HG02970 (cell line): ENCODE measurements around the gene EMC6.
A peak's percentile ranks its signal among the peaks of the same experiment; 100 is the strongest.

Experiments
- ATAC-seq: cut with Tn5 transposase; IDR thresholded peaks from one replicate; pipeline ENCODE4 v1.9.1; 2021; ENCODE audit warnings: mild to moderate bottlenecking, moderate library complexity, moderate number of reproducible peaks; ENCODE audit not compliant: unreplicated experiment, low FRiP score

EMC6 gene

DNA sequence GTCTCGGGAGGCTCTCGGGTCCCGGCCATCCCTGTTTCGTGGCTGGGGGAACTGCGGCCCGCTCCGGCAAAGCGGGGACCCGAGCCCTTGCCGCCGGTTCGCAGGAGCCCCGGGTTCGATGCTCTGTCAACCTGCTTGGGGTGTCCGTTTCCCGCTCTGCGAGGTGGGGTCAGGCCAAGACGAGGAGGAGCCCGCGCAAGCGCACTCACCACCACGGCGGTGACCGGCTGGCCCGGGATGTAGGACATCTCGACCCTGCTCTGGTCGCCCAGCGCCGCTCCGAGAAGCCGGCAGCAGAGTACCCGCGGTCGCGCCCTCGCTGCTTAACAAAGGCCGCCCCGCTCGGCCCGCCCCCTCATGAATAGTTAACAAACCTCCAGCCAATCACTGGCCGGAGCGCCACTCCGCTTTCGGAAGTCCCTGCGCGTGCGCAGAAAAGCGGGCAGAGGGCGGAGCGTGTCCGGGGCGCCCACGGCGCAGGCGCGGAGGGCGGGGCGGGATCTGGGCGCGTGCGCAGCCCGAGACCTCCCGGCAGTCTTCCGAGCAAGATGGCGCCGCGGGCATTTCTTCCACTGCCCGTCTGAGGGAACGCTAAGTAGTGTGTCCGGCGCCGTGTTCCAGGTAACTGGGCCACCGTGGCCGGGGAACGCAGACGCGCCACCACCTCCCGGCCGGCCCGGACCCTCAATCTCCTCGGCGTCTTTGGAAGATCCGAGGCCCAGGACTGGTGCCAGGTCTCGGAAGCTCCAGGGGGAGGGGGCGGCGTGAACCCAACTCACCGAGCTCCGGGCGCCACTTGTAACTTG lies at the start of gene EMC6, which contains the start of gene TAX1BP3:
TSS of gene EMC6 (plus strand) at position 534 of the 806 bp plus-strand sequence. CDS start 335 bp downstream, outside the sequence.
TSS of gene TAX1BP3 (minus strand) at position 300 of the 806 bp plus-strand sequence. CDS start at position 248, 52 bp downstream.
- ATAC-seq, result peak; percentile 89

DNA sequence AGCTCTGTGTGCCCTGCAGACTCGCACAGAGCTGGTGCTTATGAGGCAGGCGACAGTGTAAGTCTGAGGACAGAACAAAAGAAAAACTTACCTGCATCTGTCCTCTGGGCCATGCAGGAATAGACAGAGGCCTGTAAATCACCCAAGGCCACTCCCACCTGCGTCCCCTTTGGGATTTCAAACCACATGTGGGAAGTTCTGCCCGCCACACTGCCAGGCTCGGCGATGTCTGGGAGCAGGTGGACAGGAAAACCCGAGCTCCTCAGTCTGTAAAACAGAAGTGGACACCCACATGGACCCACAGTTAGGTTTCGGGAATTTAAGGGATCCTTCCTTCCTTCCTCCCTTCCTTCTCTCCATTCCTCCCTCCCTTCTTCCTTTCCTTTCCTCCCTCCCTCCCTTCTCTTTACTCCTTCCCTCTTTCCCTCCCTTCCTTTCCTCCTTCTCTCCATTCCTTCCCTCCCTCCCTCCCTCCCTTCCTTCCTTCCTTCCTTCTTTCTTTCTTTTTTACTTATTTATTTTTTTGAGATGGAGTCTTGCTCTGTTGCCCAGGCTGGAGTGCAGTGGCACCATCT lies 47.4 kb upstream of the EMC6 start:
- no peak for ATAC-seq

DNA sequence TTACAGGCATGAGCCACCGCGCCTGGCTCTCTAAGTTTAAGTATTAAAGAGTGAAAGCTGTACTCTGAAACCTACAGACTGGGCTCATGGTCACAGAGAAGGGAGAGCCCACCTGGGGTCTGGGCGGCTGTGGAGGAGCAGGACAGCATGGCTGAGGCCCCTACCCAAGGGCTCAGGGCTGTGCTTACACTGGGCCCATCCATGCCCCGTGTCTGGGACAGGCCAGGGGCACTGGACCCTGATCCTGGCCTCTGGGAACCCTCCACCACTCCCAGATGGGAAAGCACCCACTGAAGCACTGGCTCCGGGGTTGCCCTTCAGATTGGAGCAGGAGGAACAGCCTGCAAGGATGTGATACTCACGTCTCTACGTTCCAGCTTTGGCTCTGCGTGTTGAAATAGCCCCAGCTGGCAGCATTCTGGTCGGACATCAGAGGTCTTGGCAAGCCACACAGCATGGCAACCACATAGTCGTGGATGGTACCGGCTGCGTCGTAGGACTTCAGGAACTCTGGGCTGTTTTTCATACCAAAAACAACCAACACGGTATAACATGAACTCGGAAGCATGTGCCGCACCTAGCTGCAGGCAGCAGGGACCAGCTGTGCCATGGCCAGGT lies 45.5 kb upstream of the EMC6 start:
- no peak for ATAC-seq

- ATAC-seq, result no peak
Observed at GRCh38 chr17:3626831-3627768, 41.5 kb upstream of the EMC6 start.

DNA sequence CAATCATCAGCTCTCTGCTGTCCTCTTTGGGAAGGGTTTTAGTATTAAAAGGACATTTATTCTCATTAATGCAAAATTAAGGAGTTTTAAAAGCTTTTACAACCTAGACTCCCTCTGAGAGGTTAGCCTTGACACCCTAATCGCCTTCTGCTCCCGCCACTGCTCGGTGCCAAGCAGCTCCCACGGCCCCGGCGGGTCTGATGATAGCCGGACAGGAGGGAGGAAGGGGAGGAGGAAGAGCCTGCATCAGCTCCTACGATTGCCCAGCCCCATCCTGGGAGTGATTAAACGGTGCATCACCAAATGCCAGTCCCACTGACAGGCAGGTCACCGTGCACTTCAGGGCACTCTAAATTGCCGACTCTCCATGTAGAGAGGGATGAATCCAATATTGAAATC lies 40.8 kb upstream of the EMC6 start:
- no peak for ATAC-seq

GRCh38 chr17:3630781-3631180 lies 37.8 kb upstream of the EMC6 start:
- ATAC-seq, result no peak

GRCh38 chr17:3632287-3632686 lies 36.3 kb upstream of the EMC6 start:
- ATAC-seq, result no peak

- ATAC-seq, result no peak
Observed at GRCh38 chr17:3635474-3636153, 33.0 kb upstream of the EMC6 start.

DNA sequence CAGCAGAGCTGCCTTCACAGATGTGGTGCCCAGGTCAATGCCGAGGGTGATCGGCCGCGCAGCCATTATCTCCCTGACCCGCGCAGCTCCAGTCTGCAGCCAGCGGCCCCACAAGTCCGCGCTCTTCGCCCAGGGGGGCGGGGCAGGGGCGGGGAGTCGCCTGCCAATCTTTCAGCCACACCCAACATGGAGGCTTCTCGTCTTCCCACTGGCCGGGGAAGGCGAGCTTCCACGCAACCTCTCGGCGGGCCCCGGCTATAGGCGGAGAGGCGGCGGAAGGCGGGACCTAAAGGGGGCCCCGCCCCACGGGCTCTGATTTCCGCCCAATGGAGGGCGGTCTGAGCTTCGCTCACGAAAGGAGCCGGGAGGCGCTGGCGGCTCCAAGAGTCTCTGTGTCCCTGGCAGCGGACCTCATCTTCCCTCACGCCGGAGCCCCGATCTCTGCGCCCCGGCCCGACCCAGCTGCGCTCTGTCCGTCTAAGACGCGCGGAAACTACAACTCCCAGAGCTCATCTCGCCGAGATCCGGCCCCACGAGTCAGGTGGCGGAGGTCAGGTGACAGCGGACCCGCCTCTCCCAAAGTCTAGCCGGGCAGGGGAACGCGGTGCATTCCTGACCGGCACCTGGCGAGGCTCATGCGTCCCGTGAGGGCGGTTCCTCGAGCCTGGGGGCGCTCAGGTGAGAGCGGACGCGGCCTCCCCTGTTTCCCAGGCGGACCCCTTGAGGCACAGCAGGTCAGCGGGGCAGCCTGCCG lies 32.3 kb upstream of the EMC6 start, which contains the start of the genes CTNS and SHPK:
TSS of gene CTNS (plus strand) at position 607 of the 754 bp plus-strand sequence. CDS start 3,447 bp downstream, outside the sequence.
TSS of gene SHPK (minus strand) at position 97 of the 754 bp plus-strand sequence. CDS start at position 66, 31 bp downstream.
- ATAC-seq, result peak; percentile 96

- no peak for ATAC-seq
Observed at GRCh38 chr17:3636908-3637373, 31.7 kb upstream of the EMC6 start.

- no peak for ATAC-seq
Observed at GRCh38 chr17:3639981-3640596, 28.5 kb upstream of the EMC6 start.

GRCh38 chr17:3641014-3641413 lies 27.6 kb upstream of the EMC6 start:
- no peak for ATAC-seq

DNA sequence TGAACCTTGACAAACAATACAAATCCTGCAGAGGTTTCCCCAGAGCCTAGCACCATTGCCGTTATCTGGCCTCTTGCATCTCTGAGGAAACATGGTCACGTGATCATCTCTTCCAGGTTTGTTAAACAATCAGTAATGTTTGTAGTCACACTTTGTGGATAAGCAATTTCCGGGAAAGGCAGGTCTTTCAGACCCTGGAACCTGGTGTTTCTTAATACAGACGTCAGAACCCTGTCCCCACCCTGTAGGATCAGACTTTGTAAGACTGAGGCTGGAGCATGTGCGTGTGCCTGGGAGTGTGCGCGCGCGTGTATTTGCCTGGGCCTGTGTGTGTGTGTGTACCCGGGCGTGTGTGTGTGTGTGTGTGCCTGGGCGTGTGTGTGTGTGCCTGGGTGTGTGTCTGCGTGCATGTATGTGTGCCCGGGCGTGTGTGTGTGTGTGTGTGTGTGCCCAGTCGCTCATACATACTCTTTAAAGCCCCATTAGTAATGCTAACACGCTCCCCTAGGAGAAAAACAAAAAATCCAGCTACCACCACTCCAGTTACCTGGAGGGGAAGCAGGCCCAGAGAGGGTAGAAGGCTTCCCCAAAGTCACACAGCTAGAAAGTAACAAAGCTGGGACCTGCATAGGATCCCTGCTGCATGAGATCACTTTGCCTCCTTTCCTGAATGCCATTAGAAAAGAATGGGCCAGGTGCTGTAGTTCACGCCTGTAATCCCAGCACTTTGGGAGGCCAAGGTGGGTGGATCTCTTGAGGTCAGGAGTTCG lies 26.7 kb upstream of the EMC6 start:
- ATAC-seq, result no peak

DNA sequence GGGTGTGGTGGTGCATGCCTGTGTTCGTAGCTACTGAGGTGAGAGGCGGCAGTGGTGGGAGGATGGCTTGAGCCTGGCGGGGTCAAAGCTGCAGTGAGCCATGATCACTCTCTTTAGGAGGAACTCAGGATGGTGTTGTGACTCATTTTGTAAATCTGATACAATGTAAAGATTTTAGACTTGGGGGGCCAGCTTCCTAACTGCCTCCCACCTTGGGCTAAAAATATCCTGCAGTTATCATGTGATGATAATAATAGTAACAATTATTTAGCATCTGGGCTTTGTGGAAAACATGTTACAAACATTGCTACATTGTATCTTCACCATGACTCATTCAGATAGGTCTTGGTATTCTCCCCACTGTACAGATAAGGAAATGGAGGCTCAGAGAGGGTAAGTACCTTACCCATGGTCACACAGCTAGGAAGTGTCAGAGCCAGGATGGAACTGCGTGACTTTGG lies 24.7 kb upstream of the EMC6 start:
- ATAC-seq, result no peak

- ATAC-seq, result no peak
Observed at GRCh38 chr17:3645310-3645709, 23.3 kb upstream of the EMC6 start.

GRCh38 chr17:3647251-3647650 lies 21.4 kb upstream of the EMC6 start:
- ATAC-seq, result no peak

DNA sequence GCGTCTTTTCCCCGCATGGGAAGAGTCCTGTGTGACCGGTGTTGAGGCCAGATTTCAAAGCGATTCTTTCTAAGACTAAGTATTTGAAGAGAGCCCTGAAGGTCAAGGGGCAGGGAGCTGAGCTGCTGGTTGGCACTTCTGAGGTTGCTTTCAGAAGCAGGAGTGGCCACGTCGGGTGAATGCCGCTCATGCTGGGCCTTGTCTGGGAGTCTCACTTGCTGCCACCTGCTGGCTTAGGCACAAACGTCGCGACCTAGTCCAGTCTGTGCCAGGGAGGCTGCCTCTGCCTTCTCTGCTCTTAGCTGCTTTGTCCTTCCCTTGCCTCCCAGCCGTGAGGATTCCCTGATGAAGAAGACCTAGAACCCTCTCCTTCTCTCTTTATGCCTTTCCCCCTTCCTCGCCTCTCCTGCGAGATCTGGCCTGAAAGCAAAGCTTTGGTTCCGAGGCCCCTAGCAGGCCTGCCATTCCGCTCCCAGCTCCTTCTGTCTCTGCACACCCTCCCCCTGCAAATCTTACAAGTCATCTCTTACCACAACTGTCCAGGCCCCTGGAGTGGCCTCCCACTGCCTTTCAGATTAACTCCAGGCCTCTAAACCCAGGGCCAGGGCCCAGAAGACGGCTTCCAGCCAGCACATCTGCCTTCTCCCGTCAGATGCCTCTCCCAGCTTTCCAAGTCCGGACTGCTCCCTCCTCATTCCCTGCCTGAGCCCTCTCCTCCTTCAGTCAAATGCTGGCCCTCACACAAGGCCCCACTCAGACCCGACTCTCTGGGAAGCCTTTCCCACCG lies 20.6 kb upstream of the EMC6 start:
- no peak for ATAC-seq
